Left lung (tissue), 10 donors: ENCODE results near the gene TTYH1. TPM values are rescaled to one million over a fixed set of nuclear protein-coding genes. Genes with fewer than 3 reads are reported as not detected.

ENCODE experiments used
- ATAC-seq: fragments of 200-7000 bp; cut with Tn5 transposase; one replicate; pipeline ENCODE4 v1.9.1; 2020; ENCODE audit warnings: moderate library complexity
- DNase-seq, 4 donors: peaks; one replicate each; pipeline ENCODE4 v3.0.0-alpha.2; 2013 to 2020
- H3K27ac ChIP-seq, 2 donors: fragments of 200-600 bp; sonication (generic) in 1 of 2; one replicate each; pipeline versions ENCODE4 v1.5.0 to v1.8.0; 2020 to 2021
- H3K27me3 ChIP-seq, 2 donors: fragments of 200-600 bp; sonication (generic) in 1 of 2; one replicate each; pipeline versions ENCODE4 v1.5.0 to v1.8.0; 2020 to 2021
- H3K36me3 ChIP-seq, 2 donors: fragments of 200-600 bp; sonication (generic) in 1 of 2; one replicate each; pipeline versions ENCODE4 v1.5.0 to v1.8.0; 2020 to 2021
- H3K4me1 ChIP-seq, 2 donors: fragments of 200-600 bp; one replicate each; pipeline ENCODE4 v1.8.0; 2021
- H3K4me3 ChIP-seq, 2 donors: fragments of 200-600 bp; sonication (generic) in 1 of 2; one replicate each; pipeline versions ENCODE4 v1.5.0 to v1.8.0; 2020 to 2021; ENCODE audit warnings: mild to moderate bottlenecking in 1 of 2
- H3K9me3 ChIP-seq, 2 donors: fragments of 200-600 bp; sonication (generic) in 1 of 2; one replicate each; pipeline versions ENCODE4 v1.5.0 to v1.8.0; 2020 to 2021
- intact Hi-C, 2 donors: fragments of 100-400 bp; cut with DNase I; formaldehyde crosslinking; loops; one replicate each; pipeline versions ENCODE4 v1.11.2 to v1.14.2; 2022
- polyA plus RNA-seq, 6 donors: library from polyadenylated mRNA; unstranded; fragments of 120-200 nt; gene quantifications; one replicate each; pipeline ENCODE4 v1.2.1, GENCODE V29; 2013; ENCODE audit not compliant: insufficient read length in 6 of 6
- total RNA-seq, 2 donors: library from RNA; stranded (reverse); fragmentation: NEBNext Ultra II Directional; extraction: Animal tissue kit (Norgen Biotek cat#: 25700); gene quantifications; one replicate each; pipeline ENCODE4 v1.2.1, GENCODE V29; 2021
- TF ChIP-seq, protein P1 (sequence below), 2 donors: fragments of 200-600 bp; sonication (generic) in 1 of 2; IDR thresholded peaks; one replicate each; pipeline versions ENCODE4 v1.5.0 to v1.8.0; 2021; ENCODE audit warnings: antibody characterized with exemption in 2 of 2
- donor health status: DM: no; HTN: yes; CAD: no.
- donor health status: DM: no; HTN: no; CAD: no.

Gene TTYH1
- total and polyA plus RNA-seq, 8 donors = 2.3 to 13.4 (median 4.7) TPM; not detected in 2

DNA sequence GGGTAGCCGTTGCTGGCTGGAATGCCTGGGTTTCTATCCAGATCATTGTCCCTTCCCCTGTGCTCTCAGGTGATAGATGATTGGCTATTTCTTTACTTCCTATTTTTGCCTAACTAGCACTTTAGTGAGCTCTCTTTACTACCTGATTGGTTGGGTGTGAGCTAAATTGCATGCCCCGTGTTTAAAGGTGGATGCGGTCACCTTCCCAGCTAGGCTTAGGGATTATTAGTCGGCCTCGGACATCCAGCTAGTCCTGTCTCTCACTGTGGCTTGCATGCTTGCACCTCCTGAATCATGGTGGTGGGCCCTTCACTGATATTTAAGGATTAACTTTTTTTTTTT lies 10.1 kb downstream of the TTYH1 start:
- intact Hi-C loops = no loop called here

DNA sequence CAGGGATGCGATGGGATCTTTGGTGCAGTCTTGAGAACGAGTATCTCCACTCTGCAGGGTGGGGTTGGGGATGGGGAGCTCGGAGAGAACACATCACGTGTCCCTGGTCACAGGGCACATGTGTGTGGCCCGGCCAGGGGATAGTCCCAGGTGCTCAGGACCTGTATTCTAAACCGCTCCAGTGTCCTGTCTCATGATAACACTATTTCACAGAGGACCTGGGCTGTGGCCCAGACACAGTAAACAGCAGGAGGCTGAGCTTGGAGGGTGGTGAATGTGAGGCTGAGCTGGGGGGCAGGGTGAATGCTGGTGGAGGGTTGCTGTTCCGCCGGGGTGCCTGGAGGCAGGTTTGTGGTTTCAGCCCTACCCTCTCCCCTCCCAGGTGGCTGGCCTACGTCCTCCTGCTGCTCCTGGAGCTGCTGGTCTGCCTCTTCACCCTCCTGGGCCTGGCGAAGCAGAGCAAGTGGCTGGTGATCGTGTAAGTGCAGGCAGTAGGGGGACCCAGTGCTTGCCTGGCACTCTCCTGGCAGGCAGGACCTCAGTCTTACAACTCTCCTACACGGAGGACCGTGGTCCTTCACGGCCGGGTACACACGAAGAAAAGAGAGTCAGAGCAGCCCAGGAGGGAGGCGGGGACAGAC lies 11.1 kb downstream of the TTYH1 start:
- H3K27ac ChIP-seq = no peak overlapping the region
- no peak overlapping the region for H3K4me3 ChIP-seq
- ATAC-seq (no peak), DNase-seq (no peak)
- H3K4me1 ChIP-seq = peaks cover 0 to 11% of the 10 kb centered on the region in 2 donors
- H3K36me3 ChIP-seq = no peaks in the 10 kb centered on the region
- TF ChIP-seq, protein P1, sequence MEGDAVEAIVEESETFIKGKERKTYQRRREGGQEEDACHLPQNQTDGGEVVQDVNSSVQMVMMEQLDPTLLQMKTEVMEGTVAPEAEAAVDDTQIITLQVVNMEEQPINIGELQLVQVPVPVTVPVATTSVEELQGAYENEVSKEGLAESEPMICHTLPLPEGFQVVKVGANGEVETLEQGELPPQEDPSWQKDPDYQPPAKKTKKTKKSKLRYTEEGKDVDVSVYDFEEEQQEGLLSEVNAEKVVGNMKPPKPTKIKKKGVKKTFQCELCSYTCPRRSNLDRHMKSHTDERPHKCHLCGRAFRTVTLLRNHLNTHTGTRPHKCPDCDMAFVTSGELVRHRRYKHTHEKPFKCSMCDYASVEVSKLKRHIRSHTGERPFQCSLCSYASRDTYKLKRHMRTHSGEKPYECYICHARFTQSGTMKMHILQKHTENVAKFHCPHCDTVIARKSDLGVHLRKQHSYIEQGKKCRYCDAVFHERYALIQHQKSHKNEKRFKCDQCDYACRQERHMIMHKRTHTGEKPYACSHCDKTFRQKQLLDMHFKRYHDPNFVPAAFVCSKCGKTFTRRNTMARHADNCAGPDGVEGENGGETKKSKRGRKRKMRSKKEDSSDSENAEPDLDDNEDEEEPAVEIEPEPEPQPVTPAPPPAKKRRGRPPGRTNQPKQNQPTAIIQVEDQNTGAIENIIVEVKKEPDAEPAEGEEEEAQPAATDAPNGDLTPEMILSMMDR (IDR thresholded peaks at IDR 0.05) = no peak
- H3K27me3 ChIP-seq = peaks cover 0 to 96% of the 10 kb centered on the region in 2 donors
- intact Hi-C loops = no loop called here
- H3K9me3 ChIP-seq = no peaks in the 10 kb centered on the region

More for the DNA sequence above, 10.1 kb downstream of the TTYH1 start:
- Histone ChIP-seq H3K27me3 (peaks cover 0 to 96% of the 10 kb centered on the region in 2 donors), H3K27ac (no peak overlapping the region), H3K4me1 (peaks cover 0 to 1% of the 10 kb centered on the region in 2 donors), H3K4me3 (no peak overlapping the region), H3K9me3 (no peaks in the 10 kb centered on the region), H3K36me3 (no peaks in the 10 kb centered on the region)
- TF ChIP-seq, protein P1 (IDR thresholded peaks at IDR 0.05) = no peak
- no peak for ATAC-seq
- no peak for DNase-seq

DNA sequence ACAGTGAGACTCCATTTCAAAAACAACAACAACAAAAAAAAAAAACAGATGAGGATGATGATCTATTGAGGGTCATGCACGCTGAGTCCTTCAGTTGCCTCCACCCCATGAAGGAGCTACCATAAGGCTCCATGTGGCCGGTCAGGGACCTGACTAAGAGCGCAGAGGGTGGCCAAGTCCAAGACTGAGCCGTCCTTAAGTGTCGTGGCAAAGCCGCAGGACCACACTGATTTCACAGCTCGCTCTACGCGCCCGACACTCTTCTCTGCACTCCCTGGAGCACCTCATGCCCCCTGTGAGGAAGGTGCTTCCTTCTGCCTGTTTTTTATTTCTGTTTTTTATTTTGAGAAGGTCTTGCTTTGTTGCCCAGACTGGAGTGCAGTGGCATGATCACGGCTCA lies 12.3 kb downstream of the TTYH1 start:
- Histone ChIP-seq H3K27ac (no peak overlapping the region), H3K4me3 (no peak overlapping the region), H3K4me1 (peaks cover 0 to 13% of the 10 kb centered on the region in 2 donors), H3K27me3 (peaks cover 0 to 87% of the 10 kb centered on the region in 2 donors), H3K36me3 (no peaks in the 10 kb centered on the region), H3K9me3 (no peaks in the 10 kb centered on the region)
- TF ChIP-seq, protein P1 (IDR thresholded peaks at IDR 0.05) = no peak
- intact Hi-C loops = no loop called here
- no peak for DNase-seq
- ATAC-seq = no peak

DNA sequence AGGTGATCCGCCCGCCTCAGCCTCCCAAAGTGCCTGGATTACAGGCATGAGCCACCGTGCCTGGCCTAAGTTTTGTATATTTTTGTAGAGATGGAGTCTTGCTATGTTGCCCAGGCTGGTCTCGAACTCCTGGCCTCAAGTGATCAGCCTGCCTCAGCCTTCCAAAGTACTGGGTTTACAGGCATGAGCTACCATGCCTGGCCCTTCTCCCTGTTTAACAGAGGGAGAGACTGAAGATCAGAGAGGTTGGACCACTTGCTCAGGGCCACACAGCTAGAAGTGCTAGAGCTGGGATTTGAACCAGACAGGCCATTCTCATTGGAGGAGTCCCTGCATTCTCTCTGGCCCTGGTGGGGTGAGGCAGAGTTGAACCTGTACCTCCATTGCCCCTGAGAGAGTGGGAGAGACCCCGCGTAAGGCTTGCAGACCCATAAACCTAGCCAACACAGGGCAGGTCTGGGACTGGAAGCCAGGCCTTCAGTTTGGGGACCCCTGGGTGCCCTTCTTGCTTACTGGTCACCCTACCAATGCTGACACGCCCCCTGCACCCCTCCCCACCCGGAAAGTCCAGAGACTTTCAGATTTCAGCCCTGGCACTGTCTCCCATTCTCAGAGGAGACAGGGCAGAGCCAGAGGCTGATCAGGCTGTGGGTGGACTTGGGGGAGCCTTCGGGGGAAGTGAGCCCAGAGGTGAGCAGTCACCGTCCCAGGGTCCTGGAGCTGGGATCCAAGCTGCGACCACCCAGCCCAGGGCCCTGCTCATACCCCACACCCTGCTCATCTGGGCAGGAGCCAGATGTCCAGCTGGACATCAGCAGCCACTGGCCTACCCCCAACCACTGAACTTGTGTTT lies 13.3 kb downstream of the TTYH1 start:
- Histone ChIP-seq H3K27ac (no peak overlapping the region), H3K9me3 (no peaks in the 10 kb centered on the region), H3K27me3 (peaks cover 0 to 78% of the 10 kb centered on the region in 2 donors), H3K4me3 (no peak overlapping the region), H3K4me1 (peaks cover 0 to 13% of the 10 kb centered on the region in 2 donors), H3K36me3 (no peaks in the 10 kb centered on the region)
- TF ChIP-seq, protein P1 (IDR thresholded peaks at IDR 0.05) = no peak
- intact Hi-C loops = no loop called here
- no peak for ATAC-seq
- DNase-seq = no peak

DNA sequence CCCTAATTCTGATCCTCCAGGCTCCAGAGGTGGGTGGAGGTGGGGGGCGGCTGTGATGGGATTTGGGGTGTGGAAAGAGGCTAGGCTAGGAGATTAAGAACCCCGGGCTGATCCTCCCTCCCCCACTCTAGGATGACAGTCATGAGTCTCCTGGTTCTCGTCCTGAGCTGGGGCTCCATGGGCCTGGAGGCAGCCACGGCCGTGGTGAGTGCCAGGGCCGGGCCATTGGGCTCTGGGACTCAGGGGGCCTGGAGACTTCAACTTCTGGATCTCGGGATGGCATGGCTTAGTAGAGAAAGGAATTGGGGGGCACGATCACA lies 13.9 kb downstream of the TTYH1 start:
- Histone ChIP-seq H3K27ac (no peak overlapping the region), H3K4me3 (no peak overlapping the region), H3K36me3 (no peaks in the 10 kb centered on the region), H3K4me1 (peaks cover 0 to 13% of the 10 kb centered on the region in 2 donors), H3K9me3 (no peaks in the 10 kb centered on the region), H3K27me3 (peaks cover 0 to 72% of the 10 kb centered on the region in 2 donors)
- DNase-seq (no peak), ATAC-seq (no peak)
- TF ChIP-seq, protein P1 (IDR thresholded peaks at IDR 0.05) = no peak
- intact Hi-C loops = no loop called here
